Embryonic facial prominence (tissue), 1 donor: ENCODE results near the gene CHP2.
"Not testable (repeated sequence)": the region's sequence is repeated elsewhere in the genome, so short reads cannot be mapped to it uniquely, and the experiment has no call there.

Experiments used
- DNase-seq: peaks from one replicate; pipeline ENCODE4 v3.0.0-alpha.2; 2016; ENCODE audit errors: extremely low spot score

Gene CHP2

GRCh38 chr16:23745263-23745662 lies 9.6 kb upstream of the CHP2 start:
- no peak for DNase-seq

GRCh38 chr16:23748630-23749029 lies 6.2 kb upstream of the CHP2 start:
- DNase-seq: no peak

GRCh38 chr16:23751053-23751452 lies 3.8 kb upstream of the CHP2 start:
- DNase-seq: not testable (repeated sequence)

- DNase-seq: no peak
Observed at GRCh38 chr16:23753908-23754593, 775 bp upstream of the CHP2 start.

- DNase-seq: no peak
Observed at GRCh38 chr16:23755484-23755809, 621 bp downstream of the CHP2 start.

- no peak for DNase-seq
Observed at GRCh38 chr16:23757116-23757515, 2.3 kb downstream of the CHP2 start.

- DNase-seq: no peak
Observed at GRCh38 chr16:23757937-23758619, 3.3 kb downstream of the CHP2 start.

GRCh38 chr16:23765933-23766332 lies 11.1 kb downstream of the CHP2 start:
- DNase-seq: no peak

GRCh38 chr16:23768581-23768980 lies 13.8 kb downstream of the CHP2 start:
- DNase-seq: no peak

GRCh38 chr16:23771027-23771426 lies 16.2 kb downstream of the CHP2 start:
- no peak for DNase-seq

GRCh38 chr16:23771642-23772041 lies 16.8 kb downstream of the CHP2 start:
- no peak for DNase-seq

- DNase-seq: no peak
Observed at GRCh38 chr16:23773339-23773738, 18.5 kb downstream of the CHP2 start.

- no peak for DNase-seq
Observed at GRCh38 chr16:23781176-23781575, 26.4 kb downstream of the CHP2 start.

- DNase-seq: no peak
Observed at GRCh38 chr16:23784811-23785447, 30.1 kb downstream of the CHP2 start.

GRCh38 chr16:23785842-23786241 lies 31.0 kb downstream of the CHP2 start:
- DNase-seq: no peak

- no peak for DNase-seq
Observed at GRCh38 chr16:23786964-23787561, 32.2 kb downstream of the CHP2 start.

GRCh38 chr16:23788685-23789084 lies 33.9 kb downstream of the CHP2 start:
- DNase-seq: no peak

GRCh38 chr16:23795378-23795777 lies 40.6 kb downstream of the CHP2 start:
- DNase-seq: no peak

- no peak for DNase-seq
Observed at GRCh38 chr16:23796941-23797340, 42.1 kb downstream of the CHP2 start.

- DNase-seq: no peak
Observed at GRCh38 chr16:23801378-23801777, 46.6 kb downstream of the CHP2 start.

GRCh38 chr16:23802776-23803175 lies 48.0 kb downstream of the CHP2 start:
- no peak for DNase-seq

GRCh38 chr16:23803591-23804123 lies 48.8 kb downstream of the CHP2 start:
- no peak for DNase-seq

GRCh38 chr16:23807028-23807427 lies 52.2 kb downstream of the CHP2 start:
- no peak for DNase-seq
